GM12878 (cell line): ENCODE data around the gene WDR93. TPM values are rescaled to one million over a fixed set of nuclear protein-coding genes. Genes with fewer than 3 reads are reported as not detected.

Source experiments
- ATAC-seq: fragments of 200-7000 bp; cut with Tn5 transposase; 3 replicates; pipeline ENCODE4 v1.9.1; 2020; ENCODE audit warnings: mild to moderate bottlenecking, moderate library complexity
- BruUV-seq: library from RNA; stranded (reverse); fragments of 400-500 nt; replicated peaks from 2 replicates; lab custom pipeline; 2021; lab: Mats Ljungman, UMichigan
- CTCF ChIA-PET: fragments of 300-600 bp; sonication (Branson Sonifier 250); formaldehyde crosslinking; extraction: SDS; loops from one replicate; lab custom pipeline; 2021; ENCODE audit warnings: inconsistent platforms; lab: Yijun Ruan, JAX
- POLR2A ChIA-PET: fragments of 350-600 bp; formaldehyde crosslinking; extraction: SDS; loops from one replicate; lab custom pipeline; 2021; ENCODE audit warnings: inconsistent platforms; lab: Charles Lee
- RAD21 ChIA-PET: fragments of 300-600 bp; sonication (Branson Sonifier 250); formaldehyde crosslinking; loops from one replicate; lab custom pipeline; 2023; ENCODE audit warnings: antibody characterized with exemption; ENCODE audit not compliant: unreplicated experiment; lab: Charles Lee
- SMC1A ChIA-PET: fragments of 300-600 bp; sonication (Branson Sonifier 250); formaldehyde crosslinking; loops from one replicate; lab custom pipeline; 2023; ENCODE audit not compliant: unreplicated experiment, uncharacterized antibody; lab: Charles Lee
- DNase-seq: peaks from one replicate; pipeline ENCODE4 v3.0.0-alpha.2; 2011; ENCODE audit warnings: low read depth, low spot score
- FAIRE-seq: peaks from 3 replicates; lab custom pipeline; 2011; peaks lifted over from hg19 to GRCh38; lab: Jason Lieb, UNC
- H2AFZ ChIP-seq: 2 replicates; pipeline ENCODE4 v1.6.0; 2011; ENCODE audit warnings: low read depth, low read length, control low read depth; ENCODE audit not compliant: control insufficient read depth
- H3K27ac ChIP-seq: 2 replicates; pipeline ENCODE4 v1.5.1; 2011; ENCODE audit warnings: control low read depth; ENCODE audit not compliant: control insufficient read depth, insufficient read depth
- H3K27me3 ChIP-seq, 2 experiments: replicated peaks in 1 of 2; 2 replicates each; pipeline versions ENCODE4 v1.6.0 to v1.6.1; 2011; ENCODE audit warnings: low read length in 1 of 2; ENCODE audit not compliant: control insufficient read depth in 2 of 2, insufficient read depth in 2 of 2
- H3K36me3 ChIP-seq, 2 experiments: 2 replicates each; pipeline ENCODE4 v1.5.1; 2011; ENCODE audit warnings: low read length in 1 of 2; ENCODE audit not compliant: control insufficient read depth in 2 of 2, insufficient read depth in 2 of 2
- H3K4me1 ChIP-seq: 2 replicates; pipeline ENCODE4 v1.6.1; 2011; ENCODE audit warnings: mild to moderate bottlenecking, low read length, moderate library complexity, mixed read lengths; ENCODE audit not compliant: control insufficient read depth, insufficient read depth
- H3K4me2 ChIP-seq: 2 replicates; pipeline ENCODE4 v1.6.0; 2011; ENCODE audit warnings: control low read depth; ENCODE audit not compliant: control insufficient read depth, insufficient read depth
- H3K4me3 ChIP-seq: fragments of 200-600 bp; sonication (generic); 2 replicates; pipeline ENCODE4 v1.5.1; 2016
- H3K79me2 ChIP-seq: 2 replicates; pipeline ENCODE4 v1.6.0; 2011; ENCODE audit warnings: low read length; ENCODE audit not compliant: control insufficient read depth, insufficient read depth
- H3K9ac ChIP-seq: 2 replicates; pipeline ENCODE4 v1.8.0; 2011; ENCODE audit warnings: low read length, control low read depth, mixed read lengths; ENCODE audit not compliant: control insufficient read depth, insufficient read depth
- H3K9me3 ChIP-seq: replicated peaks from 3 replicates; pipeline ENCODE4 v1.5.1; 2011; ENCODE audit warnings: mild to moderate bottlenecking, low read length; ENCODE audit not compliant: control insufficient read depth, insufficient read depth
- H4K20me1 ChIP-seq: 2 replicates; pipeline ENCODE4 v1.6.0; 2011; ENCODE audit not compliant: control insufficient read depth, insufficient read depth
- HSF1 ChIP-seq: fragments of 150-350 bp; IDR thresholded peaks from 2 replicates; pipeline ENCODE4 v1.6.1; 2014; ENCODE audit warnings: mild to moderate bottlenecking, low read depth, low read length
- IRF5 ChIP-seq: fragments of 450-650 bp; IDR thresholded peaks from 2 replicates; pipeline ENCODE4 v1.6.1; 2017; ENCODE audit warnings: borderline replicate concordance
- RFX5 ChIP-seq: IDR thresholded peaks from 2 replicates; pipeline ENCODE4 v1.6.1; 2011; ENCODE audit warnings: low read depth, low read length, improper control_type of control experiment
- ZBED1 ChIP-seq: IDR thresholded peaks from 2 replicates; pipeline ENCODE4 v1.6.1; 2016; ENCODE audit warnings: borderline replicate concordance
- WGBS: methylation state at CpG from one replicate; pipeline ENCODE4 v1.1.6; 2016; ENCODE audit warnings: low lambda C conversion rate; ENCODE audit not compliant: insufficient replicate concordance, insufficient coverage; ENCODE audit errors: missing lambda C conversion rate; 5-methylcytosine and 5-hydroxymethylcytosine counted together
- in situ Hi-C: fragments of 300-500 bp; cut with MboI; formaldehyde crosslinking; loops from 9 replicates; pipeline ENCODE4 v1.14.3; 2018; ENCODE audit warnings: mixed read lengths
- intact Hi-C: fragments of 100-400 bp; cut with micrococcal nuclease; formaldehyde crosslinking; loops from one replicate; pipeline ENCODE4 v1.14.2; 2022; ENCODE audit not compliant: unreplicated experiment
- polyA plus RNA-seq, 11 experiments: library from polyadenylated mRNA; depleted of rRNA in 4 of 11; unstranded in 6 of 11; stranded (reverse) in 5 of 11; fragments of >200 nt; fragmentation: Nextera tagmentation in 4 of 11; fragmentation: Illumina TruSeq in 1 of 11; extraction: Ambion mirVana in 4 of 11; extraction: Trizol in 1 of 11; gene quantifications; 1 replicate in 1 of 11; 2 replicates in 10 of 11; pipeline versions ENCODE4 v1.2.1 to v1.2.3, GENCODE V29; 2011 to 2016; ENCODE audit warnings: inconsistent platforms in 2 of 11, missing spikeins in 2 of 11, low read depth in 1 of 11
- total RNA-seq, 4 experiments: library from RNA; depleted of rRNA in 3 of 4; stranded (reverse); fragments of >200 nt in 3 of 4; fragmentation: Illumina TruSeq in 1 of 4; extraction: Trizol in 1 of 4; gene quantifications; 2 replicates each; pipeline versions ENCODE4 v1.2.1 to v1.2.3, GENCODE V29; 2013 to 2021
- TF ChIP-seq, protein P1 (sequence below): fragments of 450-650 bp; IDR thresholded peaks from 2 replicates; pipeline ENCODE4 v1.6.1; 2017; ENCODE audit warnings: mild to moderate bottlenecking, low read depth, inconsistent platforms; ENCODE audit not compliant: poor library complexity, severe bottlenecking

The WDR93 gene
- total and polyA plus RNA-seq, 10 of the 15 experiments (the other 5 are each of a cell fraction or from before 2014, with no cell fraction given) = not detected

GRCh38 chr15:89756897-89757296, 66.3 kb downstream of the WDR93 start:
- intact Hi-C loops = loop anchor here (10.0 kb wide), 1 partner anchor 68 kb away; no protein-coding TSS in a partner anchor
- ChIA-PET CTCF (interaction anchor here (1.2 to 11.4 kb wide), 3 partner anchors 17 to 133 kb away, joined by 3 to 380 read pairs (median 5); no protein-coding TSS in a partner anchor), RAD21 (interaction anchor here (7.9 kb wide), 1 partner anchor 118 kb away, joined by 179 read pairs; no protein-coding TSS in a partner anchor), SMC1A (interaction anchor here (7.9 kb wide), 1 partner anchor 119 kb away, joined by 132 read pairs; no protein-coding TSS in a partner anchor), POLR2A (no interaction called here)
- Histone ChIP-seq H3K79me2 (no peaks in the 10 kb centered on the region), H3K27me3 (no peaks in the 10 kb centered on the region), H4K20me1 (no peaks in the 10 kb centered on the region), H3K4me2 (no peak overlapping the region), H2AFZ (no peak overlapping the region), H3K27ac (no peak overlapping the region), H3K36me3 (no peaks in the 10 kb centered on the region), H3K4me3 (no peak overlapping the region), H3K9me3 (no peaks in the 10 kb centered on the region), H3K4me1 (peaks cover 11% of the 10 kb centered on the region), H3K9ac (no peak overlapping the region)
- in situ Hi-C loops = loop anchor here (5.0 to 10.0 kb wide), 2 partner anchors 120 to 338 kb away; no protein-coding TSS in a partner anchor
- no peak for ATAC-seq
- DNase-seq = no peak
- no peak for TF ChIP-seq RFX5
- TF ChIP-seq, protein P1, sequence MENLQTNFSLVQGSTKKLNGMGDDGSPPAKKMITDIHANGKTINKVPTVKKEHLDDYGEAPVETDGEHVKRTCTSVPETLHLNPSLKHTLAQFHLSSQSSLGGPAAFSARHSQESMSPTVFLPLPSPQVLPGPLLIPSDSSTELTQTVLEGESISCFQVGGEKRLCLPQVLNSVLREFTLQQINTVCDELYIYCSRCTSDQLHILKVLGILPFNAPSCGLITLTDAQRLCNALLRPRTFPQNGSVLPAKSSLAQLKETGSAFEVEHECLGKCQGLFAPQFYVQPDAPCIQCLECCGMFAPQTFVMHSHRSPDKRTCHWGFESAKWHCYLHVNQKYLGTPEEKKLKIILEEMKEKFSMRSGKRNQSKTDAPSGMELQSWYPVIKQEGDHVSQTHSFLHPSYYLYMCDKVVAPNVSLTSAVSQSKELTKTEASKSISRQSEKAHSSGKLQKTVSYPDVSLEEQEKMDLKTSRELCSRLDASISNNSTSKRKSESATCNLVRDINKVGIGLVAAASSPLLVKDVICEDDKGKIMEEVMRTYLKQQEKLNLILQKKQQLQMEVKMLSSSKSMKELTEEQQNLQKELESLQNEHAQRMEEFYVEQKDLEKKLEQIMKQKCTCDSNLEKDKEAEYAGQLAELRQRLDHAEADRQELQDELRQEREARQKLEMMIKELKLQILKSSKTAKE = no peak
- TF ChIP-seq HSF1 = no peak
- TF ChIP-seq ZBED1 = no peak
- no peak for TF ChIP-seq IRF5
- BruUV-seq = no TSS peak
- no peak for FAIRE-seq
- WGBS = 25% methylated on average over 6 of the region's 7 CpGs
